Psoas muscle (tissue), 8 donors: ENCODE data around the gene CARD11. TPM values are rescaled to one million over a fixed set of nuclear protein-coding genes. Genes with fewer than 3 reads are reported as not detected.

Experiments
- ATAC-seq, 4 donors: fragments of 200-7000 bp; cut with Tn5 transposase; one replicate each; pipeline ENCODE4 v1.9.1; 2020; ENCODE audit warnings: moderate library complexity in 3 of 4, mild to moderate bottlenecking in 2 of 4
- DNase-seq, 2 donors: peaks; one replicate each; pipeline ENCODE4 v3.0.0-alpha.2; 2020
- H3K27ac ChIP-seq: fragments of 200-600 bp; one replicate; pipeline ENCODE4 v1.8.0; 2022
- H3K27me3 ChIP-seq, 3 donors: fragments of 200-600 bp in 1 of 3; one replicate each; pipeline versions ENCODE4 v1.6.1 to v1.8.0; 2013 to 2022; ENCODE audit warnings: low read length in 2 of 3, mild to moderate bottlenecking in 2 of 3, moderate library complexity in 1 of 3; ENCODE audit not compliant: insufficient read depth in 3 of 3
- H3K36me3 ChIP-seq, 2 donors: fragments of 200-600 bp in 1 of 2; one replicate each; pipeline versions ENCODE4 v1.6.1 to v1.8.0; 2013 to 2022; ENCODE audit warnings: low read depth in 1 of 2, mild to moderate bottlenecking in 1 of 2, moderate library complexity in 1 of 2; ENCODE audit not compliant: insufficient read depth in 1 of 2
- H3K4me1 ChIP-seq: fragments of 200-600 bp; one replicate; pipeline ENCODE4 v1.8.0; 2022
- H3K4me3 ChIP-seq: fragments of 200-600 bp; one replicate; pipeline ENCODE4 v1.8.0; 2022; ENCODE audit warnings: mild to moderate bottlenecking
- H3K9me3 ChIP-seq: fragments of 200-600 bp; one replicate; pipeline ENCODE4 v1.8.0; 2022
- WGBS, 3 donors: extraction: QIAGEN DNeasy Blood & Tissue Kit; methylation state at CpG; one replicate each; pipeline versions ENCODE4 v1.1.6 to v1.1.7; 2013; 5-methylcytosine and 5-hydroxymethylcytosine counted together
- intact Hi-C, 2 donors: fragments of 100-400 bp; cut with DNase I; formaldehyde crosslinking; loops; one replicate each; pipeline versions ENCODE4 v1.11.0 to v1.14.2; 2022
- polyA plus RNA-seq, 3 donors: library from polyadenylated mRNA; stranded (reverse); fragments of 200-250 nt; gene quantifications; one replicate each; pipeline ENCODE4 v1.2.3, GENCODE V29; 2013
- total RNA-seq, 4 donors: library from RNA; stranded (reverse); fragmentation: NEBNext Ultra II Directional in 2 of 4; extraction: Animal tissue kit (Norgen Biotek cat#: 25700) in 2 of 4; gene quantifications; one replicate each; pipeline versions ENCODE4 v1.2.1 to v1.2.4, GENCODE V29; 2021 to 2023
- TF ChIP-seq, protein P1 (sequence below): fragments of 200-600 bp; IDR thresholded peaks from one replicate; pipeline ENCODE4 v1.8.0; 2022; ENCODE audit warnings: antibody characterized with exemption
- donor health status: healthy with polysubstance abuse.
- donor health status: DM: no; HTN: no; CAD: no; lungs with moderate emphysema.
- donor health status: Bipolar disorder and iron deficiency.
- donor health status: healthy.
- donor health status: DM: yes; HTN: yes; CAD: no.
- donor health status: DM: no; HTN: no; CAD: no.
- donor health status: DM: no; HTN: no; CAD: no.
- donor health status: DM: yes; HTN: yes; CAD: no.

CARD11 gene
- total and polyA plus RNA-seq, 7 donors = 0.08 to 0.84 (median 0.39) TPM

DNA sequence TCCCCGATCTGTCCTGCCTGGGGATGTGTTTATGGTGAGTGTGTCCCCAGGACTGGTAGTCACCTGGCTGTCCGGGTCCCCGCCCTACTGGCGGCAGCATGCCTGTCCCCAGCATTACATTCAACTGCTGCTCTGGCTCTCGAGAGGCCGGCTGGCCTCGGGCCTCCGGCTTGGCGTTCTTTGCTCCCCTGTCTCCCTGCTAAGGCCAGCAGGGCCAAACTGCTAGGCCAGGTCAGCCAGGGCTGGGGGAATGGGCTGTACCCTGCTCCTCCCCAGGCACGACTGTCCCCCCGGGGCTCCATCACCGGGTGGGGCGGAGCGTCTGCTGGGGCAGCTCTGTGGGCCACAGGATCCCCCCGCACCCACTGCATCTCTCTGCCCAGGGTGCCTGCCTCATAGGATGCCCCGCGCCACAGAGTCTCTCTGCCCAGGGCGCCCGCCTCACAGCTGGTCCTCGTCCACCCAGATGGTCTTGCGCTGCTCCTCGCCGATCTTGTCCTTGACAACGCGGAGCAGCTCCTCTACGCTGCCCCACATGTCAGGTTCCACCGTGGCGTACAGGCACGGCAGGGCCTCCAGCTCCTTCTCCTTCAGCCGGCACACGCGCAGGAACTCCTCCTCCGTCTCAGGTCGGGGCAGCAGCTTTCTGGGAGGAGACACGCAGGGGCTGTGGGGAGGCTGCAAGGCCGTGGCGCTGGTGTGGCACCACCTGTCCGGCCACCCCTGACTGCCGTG lies 137.3 kb downstream of the CARD11 start:
- no peak for DNase-seq
- TF ChIP-seq, protein P1, sequence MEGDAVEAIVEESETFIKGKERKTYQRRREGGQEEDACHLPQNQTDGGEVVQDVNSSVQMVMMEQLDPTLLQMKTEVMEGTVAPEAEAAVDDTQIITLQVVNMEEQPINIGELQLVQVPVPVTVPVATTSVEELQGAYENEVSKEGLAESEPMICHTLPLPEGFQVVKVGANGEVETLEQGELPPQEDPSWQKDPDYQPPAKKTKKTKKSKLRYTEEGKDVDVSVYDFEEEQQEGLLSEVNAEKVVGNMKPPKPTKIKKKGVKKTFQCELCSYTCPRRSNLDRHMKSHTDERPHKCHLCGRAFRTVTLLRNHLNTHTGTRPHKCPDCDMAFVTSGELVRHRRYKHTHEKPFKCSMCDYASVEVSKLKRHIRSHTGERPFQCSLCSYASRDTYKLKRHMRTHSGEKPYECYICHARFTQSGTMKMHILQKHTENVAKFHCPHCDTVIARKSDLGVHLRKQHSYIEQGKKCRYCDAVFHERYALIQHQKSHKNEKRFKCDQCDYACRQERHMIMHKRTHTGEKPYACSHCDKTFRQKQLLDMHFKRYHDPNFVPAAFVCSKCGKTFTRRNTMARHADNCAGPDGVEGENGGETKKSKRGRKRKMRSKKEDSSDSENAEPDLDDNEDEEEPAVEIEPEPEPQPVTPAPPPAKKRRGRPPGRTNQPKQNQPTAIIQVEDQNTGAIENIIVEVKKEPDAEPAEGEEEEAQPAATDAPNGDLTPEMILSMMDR = no peak
- intact Hi-C loops = no loop called here

DNA sequence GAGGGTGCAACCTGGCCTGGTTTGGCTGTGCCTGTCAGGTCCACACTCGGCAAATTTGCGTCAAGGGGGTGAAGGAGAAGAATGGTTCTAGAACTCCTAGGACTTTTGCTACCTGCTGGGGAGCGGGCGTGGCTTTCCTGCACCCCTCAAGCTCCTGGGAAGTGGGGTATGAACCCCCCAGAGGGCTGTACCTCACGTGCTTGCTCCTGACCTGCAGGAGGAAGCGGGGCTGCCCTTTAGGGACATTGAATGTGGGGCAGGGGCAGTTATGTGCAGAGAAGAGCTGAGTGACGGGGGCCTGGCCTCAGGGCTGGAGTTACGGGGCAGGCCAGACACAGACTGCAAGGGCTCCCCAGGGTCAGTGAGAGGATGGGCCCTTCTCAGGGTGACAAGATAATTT lies 138.2 kb downstream of the CARD11 start:
- Histone ChIP-seq H3K9me3 (no peaks in the 10 kb centered on the region), H3K4me1 (no peaks in the 10 kb centered on the region), H3K36me3 (no peaks in the 10 kb centered on the region), H3K4me3 (no peak overlapping the region), H3K27ac (no peak overlapping the region), H3K27me3 (peaks cover 0 to 5% (median 0%) of the 10 kb centered on the region in 3 donors)
- DNase-seq (no peak), ATAC-seq (no peak)
- TF ChIP-seq, protein P1 = no peak
- WGBS, 3 donors = 87 to 93% (median 90%) methylated on average over 8 of the region's 8 CpGs
- intact Hi-C loops = no loop called here

More for the DNA sequence above, 137.3 kb downstream of the CARD11 start:
- Histone ChIP-seq H3K4me1 (no peaks in the 10 kb centered on the region), H3K27ac (no peak overlapping the region), H3K36me3 (no peaks in the 10 kb centered on the region), H3K27me3 (peaks cover 0 to 11% (median under 1%) of the 10 kb centered on the region in 3 donors), H3K9me3 (no peaks in the 10 kb centered on the region), H3K4me3 (no peak overlapping the region)
- ATAC-seq = no peak
- 77 to 82% (median 79%) methylated on average over 36 to 39 of the region's 39 CpGs for WGBS, 3 donors

DNA sequence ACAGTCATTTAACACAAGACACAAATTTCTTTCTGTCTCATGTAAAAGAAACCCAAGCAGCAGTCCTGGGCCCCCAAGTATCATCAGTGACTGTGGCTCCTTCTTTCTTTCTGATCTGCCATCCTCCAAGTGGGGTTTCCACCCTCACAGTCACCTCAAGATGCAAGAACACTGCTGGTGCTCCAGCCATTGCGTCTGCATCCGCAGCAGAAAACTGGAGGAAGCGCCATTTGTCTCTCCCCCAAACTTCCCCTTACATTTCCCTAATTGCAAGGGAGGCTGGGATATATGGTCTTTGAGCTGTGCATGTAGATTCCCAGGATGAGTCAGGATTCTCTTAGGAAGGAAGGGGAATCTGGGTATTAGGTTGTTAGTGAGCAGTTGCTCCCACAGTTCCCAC lies 138.6 kb downstream of the CARD11 start:
- no peak overlapping the region for H3K4me3 ChIP-seq
- DNase-seq = no peak
- H3K9me3 ChIP-seq = no peaks in the 10 kb centered on the region
- 94 to 97% (median 96%) methylated on average over 3 of the region's 3 CpGs for WGBS, 3 donors
- no peaks in the 10 kb centered on the region for H3K4me1 ChIP-seq
- ATAC-seq = no peak
- intact Hi-C loops = no loop called here
- peaks cover 0 to 5% (median 0%) of the 10 kb centered on the region in 3 donors for H3K27me3 ChIP-seq
- TF ChIP-seq, protein P1 = no peak
- no peak overlapping the region for H3K27ac ChIP-seq
- H3K36me3 ChIP-seq = no peaks in the 10 kb centered on the region

DNA sequence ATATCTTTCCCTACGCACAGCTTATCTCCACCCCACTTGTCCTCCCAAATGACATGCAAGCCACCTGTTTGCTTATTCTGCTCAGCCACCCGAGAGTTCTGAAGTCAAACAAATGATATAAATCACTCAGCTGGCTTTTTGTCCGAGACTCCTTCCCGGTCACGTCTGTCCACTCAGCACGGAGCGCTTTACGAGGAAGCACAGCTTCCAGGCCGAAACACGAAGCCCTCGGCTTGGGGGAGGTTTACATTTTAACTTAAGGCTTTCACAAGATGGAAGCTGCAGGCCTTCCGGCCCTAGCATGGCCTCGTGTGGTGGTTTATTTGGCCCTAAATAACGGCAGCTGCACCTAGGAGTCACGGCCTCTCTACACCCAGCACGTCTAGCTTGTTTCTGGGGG lies 139.5 kb downstream of the CARD11 start:
- WGBS, 3 donors = 48 to 62% (median 58%) methylated on average over 16 of the region's 16 CpGs
- no peak for ATAC-seq
- intact Hi-C loops = no loop called here
- TF ChIP-seq, protein P1 = no peak
- Histone ChIP-seq H3K36me3 (no peaks in the 10 kb centered on the region), H3K4me1 (no peaks in the 10 kb centered on the region), H3K4me3 (no peak overlapping the region), H3K27ac (no peak overlapping the region), H3K27me3 (peaks cover 0 to 5% (median 0%) of the 10 kb centered on the region in 3 donors), H3K9me3 (no peaks in the 10 kb centered on the region)
- no peak for DNase-seq
